AG10803 (cell line): ENCODE results near the gene ZNF513.

Experiments
- DNase-seq: peaks from one replicate; pipeline ENCODE4 v3.0.0; 2010; ENCODE audit warnings: low read depth
- H3K4me3 ChIP-seq: 2 replicates; pipeline ENCODE4 v1.5.1; 2011; ENCODE audit warnings: mild to moderate bottlenecking, low read length, control low read depth
- CTCF ChIP-seq: conservative IDR thresholded peaks from 2 replicates; pipeline ENCODE4 v1.5.1; 2011; ENCODE audit warnings: mild to moderate bottlenecking, low read length, control low read depth, inconsistent platforms

The ZNF513 gene

GRCh38 chr2:27376151-27376865 is 4.2 kb downstream of the ZNF513 start:
- no peak overlapping the region for H3K4me3 ChIP-seq
- DNase-seq, result no peak
- no peak for TF ChIP-seq CTCF

GRCh38 chr2:27375513-27376099 is 4.9 kb downstream of the ZNF513 start:
- TF ChIP-seq CTCF, result no peak
- H3K4me3 ChIP-seq, result no peak overlapping the region
- no peak for DNase-seq

- no peak for TF ChIP-seq CTCF
- DNase-seq, result no peak
- H3K4me3 ChIP-seq, result no peak overlapping the region
Observed at GRCh38 chr2:27373567-27373966, 7.0 kb downstream of the ZNF513 start.

- no peak for DNase-seq
Observed at GRCh38 chr2:27372937-27373336, 7.6 kb downstream of the ZNF513 start.

GRCh38 chr2:27370816-27371620 is 9.5 kb downstream of the ZNF513 start:
- no peak for TF ChIP-seq CTCF
- peak; percentile 58 for DNase-seq
- peak overlapping the region; percentile 93 for H3K4me3 ChIP-seq

More at GRCh38 chr2:27372937-27373336, 7.6 kb downstream of the ZNF513 start:
- H3K4me3 ChIP-seq, result no peak overlapping the region
- TF ChIP-seq CTCF, result no peak

GRCh38 chr2:27370026-27370815 is 10.3 kb downstream of the ZNF513 start, which contains the start of the genes EIF2B4 and SNX17:
EIF2B4 (minus strand) TSS chr2:27370338; CDS start chr2:27370314, 24 bp downstream.
SNX17 (plus strand) TSS chr2:27370616; CDS start chr2:27370744, 128 bp downstream.
- H3K4me3 ChIP-seq, result peak within 1 kb of the TSS; percentile 93
- peak; percentile 99 for DNase-seq
- TF ChIP-seq CTCF, result peak; percentile 63
